ENCODE measurements around the gene RRP1. TPM values are rescaled to one million over a fixed set of nuclear protein-coding genes. Genes with fewer than 3 reads are reported as not detected.

RRP1 gene
- total and polyA plus RNA-seq, 10 of the 15 experiments (the other 5 are each of a cell fraction or from before 2014, with no cell fraction given), result 0.34 to 70.8 (median 35.1) TPM

GRCh38 chr21:43760391-43760958 is 28.9 kb upstream of the RRP1 start:
- intact Hi-C loops (cut with micrococcal nuclease; ENCODE audit: unreplicated experiment) (no loop called here), in situ Hi-C loops (cut with MboI) (no loop called here)
- no peak overlapping the region for H3K9ac ChIP-seq (ENCODE audit: control insufficient read depth, insufficient read depth, low read length)
- TF ChIP-seq POLR2A (IDR thresholded peaks at IDR 0.05; ENCODE audit: low read depth, low read length), result peak; percentile 50; the same call in 1 of the 2 replicates
- TF ChIP-seq MYB (IDR thresholded peaks at IDR 0.05; ENCODE audit: borderline replicate concordance, low read depth, low read length), result no peak
- TF ChIP-seq SMARCA5 (IDR thresholded peaks at IDR 0.05), result no peak
- TF ChIP-seq CTCF (IDR thresholded peaks at IDR 0.05 in 2 of 3, conservative IDR thresholded peaks at IDR 0.05 in 1 of 3; ENCODE audit: control insufficient read depth in 2 of 3, extremely low read depth in 1 of 3, insufficient read depth in 1 of 3, low read depth in 3 of 3, low read length in 3 of 3), result 0 out of 6 replicates have a peak, but pooled peaks of 1 of the 3 experiments have one; percentile 6
- WGBS (ENCODE audit: insufficient coverage, insufficient replicate concordance, low lambda C conversion rate, missing lambda C conversion rate), result 80% methylated on average over 22 of the region's 22 CpGs
- H3K4me3 ChIP-seq, result no peak overlapping the region
- no peaks in the 10 kb centered on the region for H3K27me3 ChIP-seq (replicated peaks in 1 of 2; ENCODE audit: control insufficient read depth in 2 of 2, insufficient read depth in 2 of 2, low read length in 1 of 2)
- DNase-seq (ENCODE audit: low read depth, low spot score) (no peak), ATAC-seq (no peak), FAIRE-seq (no peak)
- RAD21 ChIA-PET (ENCODE audit: unreplicated experiment), result no interaction called here
- H3K79me2 ChIP-seq (ENCODE audit: control insufficient read depth, insufficient read depth, low read length), result no peaks in the 10 kb centered on the region
- no peak overlapping the region for H3K4me2 ChIP-seq (ENCODE audit: control insufficient read depth, insufficient read depth)
- no peaks in the 10 kb centered on the region for H3K9me3 ChIP-seq (replicated peaks; ENCODE audit: control insufficient read depth, insufficient read depth, low read length)
- BruUV-seq (replicated peaks), result no TSS peak
- CTCF ChIA-PET, result no interaction called here
- POLR2A ChIA-PET, result no interaction called here
- no peak overlapping the region for H3K27ac ChIP-seq (ENCODE audit: control insufficient read depth, insufficient read depth)
- SMC1A ChIA-PET (ENCODE audit: uncharacterized antibody, unreplicated experiment), result no interaction called here
- no peaks in the 10 kb centered on the region for H4K20me1 ChIP-seq (ENCODE audit: control insufficient read depth, insufficient read depth)
- peaks cover 11 to 18% of the 10 kb centered on the region in 2 experiments; a peak in 3 of 4 replicates for H3K36me3 ChIP-seq (ENCODE audit: control insufficient read depth in 2 of 2, insufficient read depth in 2 of 2, low read length in 1 of 2)
- no peak overlapping the region for H2AFZ ChIP-seq (ENCODE audit: control insufficient read depth, low read depth, low read length)
- H3K4me1 ChIP-seq (ENCODE audit: control insufficient read depth, insufficient read depth, low read length), result no peaks in the 10 kb centered on the region

GRCh38 chr21:43761886-43762285 is 27.5 kb upstream of the RRP1 start:
- no peak overlapping the region for H3K4me2 ChIP-seq (ENCODE audit: control insufficient read depth, insufficient read depth)
- H3K27me3 ChIP-seq (replicated peaks in 1 of 2; ENCODE audit: control insufficient read depth in 2 of 2, insufficient read depth in 2 of 2, low read length in 1 of 2), result no peaks in the 10 kb centered on the region
- 97% methylated on average over 17 of the region's 18 CpGs for WGBS (ENCODE audit: insufficient coverage, insufficient replicate concordance, low lambda C conversion rate, missing lambda C conversion rate)
- SMC1A ChIA-PET (ENCODE audit: uncharacterized antibody, unreplicated experiment), result no interaction called here
- no peak overlapping the region for H3K9ac ChIP-seq (ENCODE audit: control insufficient read depth, insufficient read depth, low read length)
- no TSS peak for BruUV-seq (replicated peaks)
- no peaks in the 10 kb centered on the region for H3K9me3 ChIP-seq (replicated peaks; ENCODE audit: control insufficient read depth, insufficient read depth, low read length)
- ATAC-seq (no peak), FAIRE-seq (no peak), DNase-seq (ENCODE audit: low read depth, low spot score) (no peak)
- peaks cover 6 to 10% of the 10 kb centered on the region in 2 experiments; a peak in 3 of 4 replicates for H3K36me3 ChIP-seq (ENCODE audit: control insufficient read depth in 2 of 2, insufficient read depth in 2 of 2, low read length in 1 of 2)
- H4K20me1 ChIP-seq (ENCODE audit: control insufficient read depth, insufficient read depth), result no peaks in the 10 kb centered on the region
- H3K27ac ChIP-seq (ENCODE audit: control insufficient read depth, insufficient read depth), result no peak overlapping the region
- intact Hi-C loops (cut with micrococcal nuclease; ENCODE audit: unreplicated experiment), result no loop called here
- no peak overlapping the region for H3K4me3 ChIP-seq
- H2AFZ ChIP-seq (ENCODE audit: control insufficient read depth, low read depth, low read length), result no peak overlapping the region
- RAD21 ChIA-PET (ENCODE audit: unreplicated experiment), result no interaction called here
- POLR2A ChIA-PET, result no interaction called here
- H3K4me1 ChIP-seq (ENCODE audit: control insufficient read depth, insufficient read depth, low read length), result no peaks in the 10 kb centered on the region
- H3K79me2 ChIP-seq (ENCODE audit: control insufficient read depth, insufficient read depth, low read length), result no peaks in the 10 kb centered on the region
- CTCF ChIA-PET, result interaction anchor here (1.3 kb wide), 1 partner anchor 10 kb away, joined by 4 read pairs; no protein-coding TSS in a partner anchor
- in situ Hi-C loops (cut with MboI), result no loop called here
- no peak for TF ChIP-seq HCFC1 (IDR thresholded peaks at IDR 0.05; ENCODE audit: low read length)
- no peak for TF ChIP-seq GATAD2B (conservative IDR thresholded peaks at IDR 0.05; ENCODE audit: low read depth)
- TF ChIP-seq STAT3 (IDR thresholded peaks at IDR 0.05; ENCODE audit: low read depth, low read length), result no peak
- no peak for TF ChIP-seq WRNIP1 (IDR thresholded peaks at IDR 0.05; ENCODE audit: borderline replicate concordance, low read depth, low read length)
- TF ChIP-seq TAF1 (IDR thresholded peaks at IDR 0.05; ENCODE audit: borderline replicate concordance, low read depth, low read length), result no peak
- no peak for TF ChIP-seq SMC3 (IDR thresholded peaks at IDR 0.05; ENCODE audit: borderline replicate concordance, low read length)
- TF ChIP-seq ELK1 (IDR thresholded peaks at IDR 0.05; ENCODE audit: low read depth, low read length), result no peak
- no peak for TF ChIP-seq SUZ12 (IDR thresholded peaks at IDR 0.05; ENCODE audit: unreplicated experiment)
- TF ChIP-seq MLLT1 (IDR thresholded peaks at IDR 0.05), result no peak
- TF ChIP-seq SRF (IDR thresholded peaks at IDR 0.05; ENCODE audit: low read depth in 2 of 2, low read length in 2 of 2), result no peak

Measured in GM12878 (cell line).